ENCODE results near the gene CST2.
"Not testable (repeated sequence)": the region's sequence is repeated elsewhere in the genome, so short reads cannot be mapped to it uniquely, and the experiment has no call there.

The CST2 gene

DNA sequence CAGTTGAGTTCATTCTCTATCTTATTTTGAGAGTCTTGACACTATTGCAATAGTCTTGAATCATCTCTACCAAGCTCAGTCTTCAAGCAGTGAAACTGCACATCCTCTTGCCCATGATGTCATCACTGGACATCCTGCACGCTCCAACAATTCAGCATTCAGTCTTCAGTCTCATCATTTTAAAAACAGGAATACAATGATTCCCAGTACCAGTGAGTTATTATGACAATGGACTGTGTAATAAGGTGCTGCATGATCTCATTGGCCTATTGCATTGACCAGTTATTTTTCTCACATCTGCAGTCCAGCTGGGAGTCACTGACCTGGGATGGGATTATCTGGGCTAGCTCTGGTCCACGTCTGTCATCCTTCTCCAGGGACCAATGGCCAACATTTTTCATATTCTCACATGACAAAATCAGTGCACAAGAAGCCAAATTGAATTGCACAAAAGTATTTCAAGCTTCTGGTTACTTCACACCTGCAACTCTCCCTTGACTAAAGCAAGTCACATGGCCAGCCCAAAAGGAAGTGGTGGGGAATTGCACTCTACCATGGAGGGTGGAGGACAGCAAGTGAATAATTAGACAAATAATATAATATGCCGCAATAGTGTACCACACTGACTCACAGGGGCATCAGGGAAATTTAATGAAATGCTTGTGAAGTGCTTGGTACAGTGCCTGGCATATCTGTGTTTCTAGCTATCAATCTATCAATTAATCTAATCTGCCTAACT lies 6.4 kb upstream of the CST2 start:
- Histone ChIP-seq H3K27ac (ENCODE audit: poor library complexity, severe bottlenecking) (no peak overlapping the region), H3K4me3 (ENCODE audit: severe bottlenecking) (no peak overlapping the region), H3K4me1 (ENCODE audit: insufficient read depth, poor library complexity, severe bottlenecking) (no peaks in the 10 kb centered on the region), H3K36me3 (ENCODE audit: low read depth) (no peaks in the 10 kb centered on the region), H3K9me3 (ENCODE audit: severe bottlenecking) (no peaks in the 10 kb centered on the region), H3K27me3 (ENCODE audit: insufficient read depth, poor library complexity, severe bottlenecking) (no peaks in the 10 kb centered on the region)
- TF ChIP-seq, protein P1, sequence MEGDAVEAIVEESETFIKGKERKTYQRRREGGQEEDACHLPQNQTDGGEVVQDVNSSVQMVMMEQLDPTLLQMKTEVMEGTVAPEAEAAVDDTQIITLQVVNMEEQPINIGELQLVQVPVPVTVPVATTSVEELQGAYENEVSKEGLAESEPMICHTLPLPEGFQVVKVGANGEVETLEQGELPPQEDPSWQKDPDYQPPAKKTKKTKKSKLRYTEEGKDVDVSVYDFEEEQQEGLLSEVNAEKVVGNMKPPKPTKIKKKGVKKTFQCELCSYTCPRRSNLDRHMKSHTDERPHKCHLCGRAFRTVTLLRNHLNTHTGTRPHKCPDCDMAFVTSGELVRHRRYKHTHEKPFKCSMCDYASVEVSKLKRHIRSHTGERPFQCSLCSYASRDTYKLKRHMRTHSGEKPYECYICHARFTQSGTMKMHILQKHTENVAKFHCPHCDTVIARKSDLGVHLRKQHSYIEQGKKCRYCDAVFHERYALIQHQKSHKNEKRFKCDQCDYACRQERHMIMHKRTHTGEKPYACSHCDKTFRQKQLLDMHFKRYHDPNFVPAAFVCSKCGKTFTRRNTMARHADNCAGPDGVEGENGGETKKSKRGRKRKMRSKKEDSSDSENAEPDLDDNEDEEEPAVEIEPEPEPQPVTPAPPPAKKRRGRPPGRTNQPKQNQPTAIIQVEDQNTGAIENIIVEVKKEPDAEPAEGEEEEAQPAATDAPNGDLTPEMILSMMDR (IDR thresholded peaks at IDR 0.05; ENCODE audit: poor library complexity, severe bottlenecking): no peak
- no peak for DNase-seq (ENCODE audit: low spot score)
- no peak for ATAC-seq (ENCODE audit: low read depth)

DNA sequence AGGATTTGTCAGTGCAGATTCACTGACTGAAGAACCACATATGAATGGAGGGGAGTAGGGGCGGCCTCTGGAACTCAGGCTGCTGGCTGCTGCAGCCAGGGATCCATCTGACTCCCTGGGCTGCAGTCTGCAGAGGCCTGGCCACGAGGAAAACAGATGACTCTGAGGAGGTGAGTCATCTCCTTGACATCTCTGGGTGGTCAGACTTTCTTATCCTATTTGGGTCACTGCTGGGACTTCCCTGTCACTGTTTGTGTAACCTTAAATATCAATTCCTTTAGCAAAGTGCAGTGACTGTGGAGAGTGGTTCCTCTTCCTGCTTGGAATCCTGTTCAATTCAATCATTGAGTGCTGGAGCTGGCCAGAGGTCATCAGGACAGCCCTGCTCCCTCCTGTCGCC lies 5.4 kb upstream of the CST2 start:
- not testable (repeated sequence) for H3K27ac ChIP-seq (ENCODE audit: poor library complexity, severe bottlenecking); H3K36me3 ChIP-seq (ENCODE audit: low read depth); H3K27me3 ChIP-seq (ENCODE audit: insufficient read depth, poor library complexity, severe bottlenecking); DNase-seq (ENCODE audit: low spot score); H3K4me1 ChIP-seq (ENCODE audit: insufficient read depth, poor library complexity, severe bottlenecking); H3K9me3 ChIP-seq (ENCODE audit: severe bottlenecking); H3K4me3 ChIP-seq (ENCODE audit: severe bottlenecking)
- peak; percentile 45; the same call in 1 of the 3 replicates for ATAC-seq (ENCODE audit: low read depth)

DNA sequence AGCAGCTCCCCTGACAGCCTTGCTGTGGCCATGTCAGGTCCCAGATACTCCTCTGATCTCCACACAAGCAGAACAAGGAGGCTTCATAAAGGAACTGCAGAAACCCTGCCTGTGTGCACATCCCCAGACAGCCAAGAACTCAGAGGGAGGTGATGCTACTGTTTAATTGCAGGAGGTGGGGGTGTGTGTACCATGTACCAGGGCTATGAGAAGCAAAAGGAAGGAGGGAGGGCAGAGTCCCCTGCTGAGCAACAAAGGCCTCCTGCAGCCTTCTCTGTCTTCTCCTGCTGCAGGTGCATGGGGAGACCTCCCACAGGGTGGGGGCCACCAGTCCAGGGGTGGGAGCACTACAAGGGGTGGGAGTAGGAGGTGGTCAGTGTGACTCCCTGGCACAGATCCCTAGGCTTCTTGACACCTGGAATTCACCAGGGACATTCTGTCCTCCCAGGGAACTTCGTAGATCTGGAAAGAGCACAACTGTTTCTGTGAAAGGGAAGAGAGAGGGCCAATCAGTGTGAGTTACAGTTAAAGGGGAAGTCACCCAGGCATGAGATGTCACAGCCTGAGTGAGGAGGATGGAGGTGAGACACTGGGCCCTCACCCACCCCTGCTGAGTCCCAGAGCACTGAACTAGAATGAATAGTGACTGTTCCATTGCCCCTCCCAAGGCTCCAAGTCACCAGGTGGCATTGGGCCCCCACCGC lies 2.8 kb downstream of the CST2 start:
- Histone ChIP-seq H3K27me3 (ENCODE audit: insufficient read depth, poor library complexity, severe bottlenecking) (no peaks in the 10 kb centered on the region), H3K4me3 (ENCODE audit: severe bottlenecking) (no peak overlapping the region), H3K9me3 (ENCODE audit: severe bottlenecking) (no peaks in the 10 kb centered on the region), H3K4me1 (ENCODE audit: insufficient read depth, poor library complexity, severe bottlenecking) (no peaks in the 10 kb centered on the region), H3K36me3 (ENCODE audit: low read depth) (no peaks in the 10 kb centered on the region), H3K27ac (ENCODE audit: poor library complexity, severe bottlenecking) (no peak overlapping the region)
- ATAC-seq (ENCODE audit: low read depth) (no peak), DNase-seq (ENCODE audit: low spot score) (no peak)
- TF ChIP-seq, protein P1 (IDR thresholded peaks at IDR 0.05; ENCODE audit: poor library complexity, severe bottlenecking): no peak

DNA sequence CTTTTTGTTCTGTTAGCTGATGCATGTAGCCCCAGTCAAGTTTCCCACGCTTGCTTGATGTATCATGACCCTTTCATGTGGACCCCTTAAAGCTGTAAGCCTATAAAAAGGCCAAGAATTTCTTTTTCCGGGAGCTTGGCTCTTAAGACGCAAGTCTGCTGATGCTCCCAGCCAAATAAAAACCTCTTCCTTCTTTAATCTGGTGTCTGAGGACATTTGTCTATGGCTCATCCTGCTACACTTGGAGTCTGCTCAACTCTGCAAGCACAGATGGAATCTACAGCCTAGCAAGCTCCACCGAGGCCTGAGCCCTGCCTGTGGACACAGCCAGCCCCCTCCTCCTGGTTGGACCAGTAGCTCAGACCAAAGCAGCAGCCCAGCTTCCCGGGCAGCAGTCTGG lies 3.4 kb downstream of the CST2 start:
- Histone ChIP-seq H3K36me3 (ENCODE audit: low read depth) (no peaks in the 10 kb centered on the region), H3K27me3 (ENCODE audit: insufficient read depth, poor library complexity, severe bottlenecking) (no peaks in the 10 kb centered on the region), H3K27ac (ENCODE audit: poor library complexity, severe bottlenecking) (no peak overlapping the region), H3K4me1 (ENCODE audit: insufficient read depth, poor library complexity, severe bottlenecking) (no peaks in the 10 kb centered on the region), H3K9me3 (ENCODE audit: severe bottlenecking) (no peaks in the 10 kb centered on the region), H3K4me3 (ENCODE audit: severe bottlenecking) (no peak overlapping the region)
- TF ChIP-seq, protein P1 (IDR thresholded peaks at IDR 0.05; ENCODE audit: poor library complexity, severe bottlenecking): no peak
- no peak for DNase-seq (ENCODE audit: low spot score)
- ATAC-seq (ENCODE audit: low read depth): no peak

DNA sequence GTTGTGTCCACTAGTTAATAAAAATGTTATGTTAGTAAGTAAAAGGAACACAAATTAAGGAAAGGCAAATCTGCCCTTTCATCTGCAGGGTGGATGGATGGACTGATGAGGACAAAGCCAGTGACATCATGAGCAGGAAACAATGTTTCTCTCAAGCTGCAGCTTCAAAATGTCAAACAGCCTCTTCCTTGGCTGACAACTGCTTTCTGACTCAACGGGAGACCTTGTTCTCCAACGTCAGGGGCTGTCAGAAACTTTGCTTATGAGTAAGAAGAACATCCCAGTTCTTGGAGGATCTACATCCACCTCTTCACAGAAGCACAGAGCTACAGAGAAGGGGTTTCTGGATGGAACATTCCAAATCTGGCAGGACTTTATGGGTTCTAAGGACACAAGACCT lies 6.0 kb downstream of the CST2 start:
- Histone ChIP-seq H3K27ac (ENCODE audit: poor library complexity, severe bottlenecking) (no peak overlapping the region), H3K36me3 (ENCODE audit: low read depth) (no peaks in the 10 kb centered on the region), H3K9me3 (ENCODE audit: severe bottlenecking) (no peaks in the 10 kb centered on the region), H3K4me3 (ENCODE audit: severe bottlenecking) (no peak overlapping the region), H3K4me1 (ENCODE audit: insufficient read depth, poor library complexity, severe bottlenecking) (no peaks in the 10 kb centered on the region), H3K27me3 (ENCODE audit: insufficient read depth, poor library complexity, severe bottlenecking) (no peaks in the 10 kb centered on the region)
- no peak for DNase-seq (ENCODE audit: low spot score)
- no peak for ATAC-seq (ENCODE audit: low read depth)
- TF ChIP-seq, protein P1 (IDR thresholded peaks at IDR 0.05; ENCODE audit: poor library complexity, severe bottlenecking): no peak

DNA sequence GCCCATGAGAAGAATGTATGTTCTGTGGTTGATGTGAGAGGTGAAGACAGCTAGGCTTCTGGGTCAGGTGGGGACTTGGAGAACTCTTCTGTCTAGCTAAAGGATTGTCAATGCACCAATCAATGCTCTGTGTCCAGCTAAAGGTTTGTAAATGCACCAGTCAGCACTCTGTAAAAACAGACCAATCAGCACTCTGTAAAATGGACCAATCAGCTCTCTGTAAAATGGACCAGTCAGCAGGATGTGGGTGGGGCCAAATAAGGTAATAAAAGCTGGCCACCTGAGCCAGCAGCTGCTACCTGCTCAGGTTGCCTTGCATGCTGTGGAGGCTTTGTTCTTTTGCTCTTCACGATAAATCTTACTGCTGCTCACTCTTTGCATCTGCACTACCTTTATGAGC lies 15.0 kb downstream of the CST2 start:
- H3K27me3 ChIP-seq (ENCODE audit: insufficient read depth, poor library complexity, severe bottlenecking); H3K9me3 ChIP-seq (ENCODE audit: severe bottlenecking); DNase-seq (ENCODE audit: low spot score); H3K27ac ChIP-seq (ENCODE audit: poor library complexity, severe bottlenecking); H3K4me1 ChIP-seq (ENCODE audit: insufficient read depth, poor library complexity, severe bottlenecking); ATAC-seq (ENCODE audit: low read depth); H3K4me3 ChIP-seq (ENCODE audit: severe bottlenecking); H3K36me3 ChIP-seq (ENCODE audit: low read depth): not testable (repeated sequence)

DNA sequence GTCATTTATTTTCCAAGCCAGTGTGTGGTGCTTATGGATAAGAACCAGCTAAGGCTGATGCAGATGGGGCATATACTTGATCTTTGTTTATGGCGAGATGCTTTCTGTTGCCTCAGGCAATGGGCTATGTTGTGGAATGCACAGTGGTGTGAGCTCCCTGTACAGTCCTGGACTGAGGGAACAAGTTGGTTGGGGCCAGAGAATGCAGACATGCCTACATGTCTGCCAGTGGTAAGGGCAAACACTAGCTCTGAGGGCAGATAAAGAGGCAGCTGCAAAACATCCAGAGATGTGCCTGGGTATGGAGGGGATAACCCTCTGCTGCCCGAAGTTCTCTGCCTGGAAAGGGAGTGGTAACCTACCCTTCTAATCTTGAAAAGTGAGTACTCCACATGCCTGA lies 16.2 kb downstream of the CST2 start:
- H3K9me3 ChIP-seq (ENCODE audit: severe bottlenecking); H3K27ac ChIP-seq (ENCODE audit: poor library complexity, severe bottlenecking); H3K36me3 ChIP-seq (ENCODE audit: low read depth); H3K4me1 ChIP-seq (ENCODE audit: insufficient read depth, poor library complexity, severe bottlenecking); H3K4me3 ChIP-seq (ENCODE audit: severe bottlenecking); ATAC-seq (ENCODE audit: low read depth); H3K27me3 ChIP-seq (ENCODE audit: insufficient read depth, poor library complexity, severe bottlenecking); DNase-seq (ENCODE audit: low spot score): not testable (repeated sequence)

Measured in RWPE2 (cell line).